ENCODE measurements around the gene VAMP5.
"Not testable (repeated sequence)": the region's sequence is repeated elsewhere in the genome, so short reads cannot be mapped to it uniquely, and the experiment has no call there.

VAMP5 gene

GRCh38 chr2:85541753-85542457, 42.3 kb upstream of the VAMP5 start:
- no peak overlapping the region for H3K9ac ChIP-seq (ENCODE audit: low read length in 5 of 5)
- peak overlapping the region; percentile 99 for H3K27ac ChIP-seq (ENCODE audit: low read depth, low read length)
- H3K4me3 ChIP-seq (ENCODE audit: low read depth in 1 of 5, low read length in 5 of 5) = peak overlapping the region in 4 of 5 donors; percentile 3 to 97 (median 86)
- H3K27me3 ChIP-seq (ENCODE audit: control insufficient read depth in 5 of 5, insufficient read depth in 4 of 5, low read length in 5 of 5) = no peaks in the 10 kb centered on the region
- H3K36me3 ChIP-seq (ENCODE audit: control insufficient read depth in 5 of 5, insufficient read depth in 5 of 5, low read length in 5 of 5) = peaks cover 40 to 61% (median 44%) of the 10 kb centered on the region in 5 donors
- no peaks in the 10 kb centered on the region for H3K9me3 ChIP-seq (ENCODE audit: control insufficient read depth in 5 of 5, low read length in 5 of 5)
- peaks cover 3 to 47% (median 37%) of the 10 kb centered on the region in 5 donors for H3K4me1 ChIP-seq (ENCODE audit: control insufficient read depth in 5 of 5, insufficient read depth in 5 of 5, low read length in 5 of 5)

DNA sequence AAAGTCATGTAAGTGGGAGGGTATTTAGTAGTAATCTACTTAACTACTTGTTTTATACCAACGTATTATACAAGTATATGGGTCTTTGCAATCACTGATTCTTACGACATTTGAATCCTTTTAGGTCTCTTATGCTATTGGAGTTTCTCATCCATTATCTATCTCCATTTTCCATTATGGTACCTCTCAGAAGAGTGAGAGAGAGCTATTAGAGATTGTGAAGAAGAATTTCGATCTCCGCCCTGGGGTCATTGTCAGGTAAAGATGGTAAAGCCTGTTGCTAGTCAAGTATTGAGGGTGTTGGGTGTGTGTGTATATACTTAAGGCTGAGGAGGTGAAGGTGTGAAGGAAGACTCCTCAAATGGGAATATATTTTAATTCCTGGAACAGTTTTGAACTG, 41.5 kb upstream of the VAMP5 start:
- no peaks in the 10 kb centered on the region for H3K27me3 ChIP-seq (ENCODE audit: control insufficient read depth in 5 of 5, insufficient read depth in 4 of 5, low read length in 5 of 5)
- H3K27ac ChIP-seq (ENCODE audit: low read depth, low read length) = peak overlapping the region; percentile 21
- H3K36me3 ChIP-seq (ENCODE audit: control insufficient read depth in 5 of 5, insufficient read depth in 5 of 5, low read length in 5 of 5) = peaks cover 40 to 69% (median 44%) of the 10 kb centered on the region in 5 donors
- H3K9me3 ChIP-seq (ENCODE audit: control insufficient read depth in 5 of 5, low read length in 5 of 5) = no peaks in the 10 kb centered on the region
- no peak overlapping the region for H3K9ac ChIP-seq (ENCODE audit: low read length in 5 of 5)
- H3K4me3 ChIP-seq (ENCODE audit: low read depth in 1 of 5, low read length in 5 of 5) = no peak overlapping the region
- peaks cover 0 to 39% (median 28%) of the 10 kb centered on the region in 5 donors for H3K4me1 ChIP-seq (ENCODE audit: control insufficient read depth in 5 of 5, insufficient read depth in 5 of 5, low read length in 5 of 5)

DNA sequence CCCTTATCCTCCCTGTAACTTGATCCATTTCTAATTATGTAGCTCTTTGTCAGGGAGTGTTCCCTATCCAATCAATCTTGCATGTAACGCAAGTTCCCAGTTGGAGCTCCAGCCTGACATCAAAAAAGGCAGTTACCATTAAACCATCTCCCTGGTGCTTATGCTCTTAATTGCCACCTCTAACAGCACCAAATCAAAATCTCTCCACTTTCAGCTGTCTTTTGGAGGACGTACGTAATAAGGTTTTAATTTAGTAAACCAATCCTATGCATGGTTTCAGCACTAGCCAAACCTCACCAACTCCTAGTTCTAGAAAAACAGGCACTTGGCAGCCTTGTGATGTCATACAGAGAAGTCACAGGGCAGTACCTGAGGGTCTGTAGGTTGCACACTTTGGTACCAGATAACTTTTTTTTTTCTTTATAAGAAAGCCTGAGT, 40.0 kb upstream of the VAMP5 start:
- H3K9ac ChIP-seq (ENCODE audit: low read length in 5 of 5); H3K9me3 ChIP-seq (ENCODE audit: control insufficient read depth in 5 of 5, low read length in 5 of 5); H3K4me3 ChIP-seq (ENCODE audit: low read depth in 1 of 5, low read length in 5 of 5); H3K27me3 ChIP-seq (ENCODE audit: control insufficient read depth in 5 of 5, insufficient read depth in 4 of 5, low read length in 5 of 5); H3K27ac ChIP-seq (ENCODE audit: low read depth, low read length): not testable (repeated sequence)
- peaks cover 0 to 34% (median 26%) of the 10 kb centered on the region in 5 donors for H3K4me1 ChIP-seq (ENCODE audit: control insufficient read depth in 5 of 5, insufficient read depth in 5 of 5, low read length in 5 of 5)
- peaks cover 43 to 81% (median 50%) of the 10 kb centered on the region in 5 donors for H3K36me3 ChIP-seq (ENCODE audit: control insufficient read depth in 5 of 5, insufficient read depth in 5 of 5, low read length in 5 of 5)

DNA sequence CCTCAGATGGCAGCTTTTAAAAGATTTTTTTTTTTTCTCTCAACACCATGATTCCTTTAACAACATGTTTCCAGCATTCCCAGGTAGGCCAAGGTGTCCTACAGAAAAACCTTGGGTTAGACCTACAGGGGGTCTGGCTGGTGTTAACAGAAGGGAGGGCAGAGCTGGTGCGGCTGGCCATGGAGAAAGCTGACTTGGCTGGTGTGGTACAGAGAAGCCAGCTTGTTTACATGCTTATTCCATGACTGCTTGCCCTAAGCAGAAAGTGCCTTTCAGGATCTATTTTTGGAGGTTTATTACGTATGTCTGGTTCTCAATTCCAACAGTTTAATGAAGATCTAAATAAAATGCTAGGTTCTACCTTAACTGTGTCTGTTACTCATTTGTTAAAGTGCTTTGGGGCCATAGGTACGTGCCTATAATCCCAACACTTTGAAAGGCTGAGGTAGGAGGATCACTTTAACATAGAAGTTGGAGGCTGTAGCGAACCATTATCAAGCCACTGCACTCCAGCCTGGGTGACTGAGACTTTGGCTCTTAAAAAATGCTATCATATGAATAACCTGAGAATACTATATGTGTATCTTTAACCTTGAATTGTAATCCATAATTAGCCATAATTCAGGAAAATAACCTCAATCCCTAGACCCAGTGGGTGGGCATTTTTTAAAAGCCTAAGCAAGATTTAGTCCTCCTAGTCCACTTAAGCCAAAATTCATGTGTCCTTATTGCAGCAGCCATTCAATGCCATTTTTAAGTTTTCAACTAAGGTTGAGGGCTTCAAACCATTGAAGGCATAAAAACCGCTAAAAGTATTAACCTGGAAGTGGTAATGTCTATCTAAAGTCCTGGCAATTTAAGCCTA, 39.1 kb upstream of the VAMP5 start:
- Histone ChIP-seq H3K36me3 (ENCODE audit: control insufficient read depth in 5 of 5, insufficient read depth in 5 of 5, low read length in 5 of 5) (peaks cover 45 to 89% (median 54%) of the 10 kb centered on the region in 5 donors), H3K4me1 (ENCODE audit: control insufficient read depth in 5 of 5, insufficient read depth in 5 of 5, low read length in 5 of 5) (peaks cover 0 to 28% (median 20%) of the 10 kb centered on the region in 5 donors)
- H3K27ac ChIP-seq (ENCODE audit: low read depth, low read length); H3K27me3 ChIP-seq (ENCODE audit: control insufficient read depth in 5 of 5, insufficient read depth in 4 of 5, low read length in 5 of 5); H3K9me3 ChIP-seq (ENCODE audit: control insufficient read depth in 5 of 5, low read length in 5 of 5); H3K4me3 ChIP-seq (ENCODE audit: low read depth in 1 of 5, low read length in 5 of 5); H3K9ac ChIP-seq (ENCODE audit: low read length in 5 of 5): not testable (repeated sequence)

DNA sequence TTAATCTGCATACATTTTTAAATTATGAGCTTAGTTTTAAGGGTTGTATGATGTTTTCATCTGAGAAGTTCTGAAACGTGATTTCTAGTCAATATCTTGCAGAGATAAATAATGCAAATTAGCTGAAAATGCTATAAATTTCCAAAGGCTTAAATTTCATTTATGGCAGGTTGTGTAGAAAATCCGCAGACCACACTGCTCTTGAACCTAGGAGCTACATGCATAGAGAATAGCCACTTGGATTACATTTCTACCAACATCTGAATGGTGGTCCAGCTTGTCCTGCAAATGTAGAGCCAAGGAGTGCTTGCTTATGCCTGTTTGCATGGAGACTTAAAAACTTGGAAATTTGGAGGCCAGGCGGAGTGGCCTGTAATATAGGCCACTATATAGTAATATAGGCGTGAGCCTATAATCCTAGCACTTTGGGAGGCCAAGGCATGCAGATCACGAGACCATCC, 38.4 kb upstream of the VAMP5 start:
- H3K4me3 ChIP-seq (ENCODE audit: low read depth in 1 of 5, low read length in 5 of 5) = no peak overlapping the region
- no peak overlapping the region for H3K9ac ChIP-seq (ENCODE audit: low read length in 5 of 5)
- peaks cover 0 to 24% (median 14%) of the 10 kb centered on the region in 5 donors for H3K4me1 ChIP-seq (ENCODE audit: control insufficient read depth in 5 of 5, insufficient read depth in 5 of 5, low read length in 5 of 5)
- H3K9me3 ChIP-seq (ENCODE audit: control insufficient read depth in 5 of 5, low read length in 5 of 5) = no peaks in the 10 kb centered on the region
- H3K36me3 ChIP-seq (ENCODE audit: control insufficient read depth in 5 of 5, insufficient read depth in 5 of 5, low read length in 5 of 5) = peaks cover 50 to 95% (median 61%) of the 10 kb centered on the region in 5 donors
- H3K27ac ChIP-seq (ENCODE audit: low read depth, low read length) = no peak overlapping the region
- H3K27me3 ChIP-seq (ENCODE audit: control insufficient read depth in 5 of 5, insufficient read depth in 4 of 5, low read length in 5 of 5) = no peaks in the 10 kb centered on the region

- Histone ChIP-seq H3K9ac (ENCODE audit: low read length in 5 of 5) (no peak overlapping the region), H3K27ac (ENCODE audit: low read depth, low read length) (no peak overlapping the region), H3K27me3 (ENCODE audit: control insufficient read depth in 5 of 5, insufficient read depth in 4 of 5, low read length in 5 of 5) (no peaks in the 10 kb centered on the region), H3K4me1 (ENCODE audit: control insufficient read depth in 5 of 5, insufficient read depth in 5 of 5, low read length in 5 of 5) (peaks cover 0 to 25% (median 3%) of the 10 kb centered on the region in 5 donors), H3K4me3 (ENCODE audit: low read depth in 1 of 5, low read length in 5 of 5) (no peak overlapping the region), H3K9me3 (ENCODE audit: control insufficient read depth in 5 of 5, low read length in 5 of 5) (no peaks in the 10 kb centered on the region), H3K36me3 (ENCODE audit: control insufficient read depth in 5 of 5, insufficient read depth in 5 of 5, low read length in 5 of 5) (peaks cover 41 to 95% (median 60%) of the 10 kb centered on the region in 5 donors)
Measured at GRCh38 chr2:85547089-85547858, 37.0 kb upstream of the VAMP5 start.

GRCh38 chr2:85547859-85548607, 36.2 kb upstream of the VAMP5 start:
- no peak overlapping the region for H3K27ac ChIP-seq (ENCODE audit: low read depth, low read length)
- no peak overlapping the region for H3K9ac ChIP-seq (ENCODE audit: low read length in 5 of 5)
- peaks cover 0 to 22% (median 5%) of the 10 kb centered on the region in 5 donors for H3K4me1 ChIP-seq (ENCODE audit: control insufficient read depth in 5 of 5, insufficient read depth in 5 of 5, low read length in 5 of 5)
- H3K9me3 ChIP-seq (ENCODE audit: control insufficient read depth in 5 of 5, low read length in 5 of 5) = no peaks in the 10 kb centered on the region
- no peak overlapping the region for H3K4me3 ChIP-seq (ENCODE audit: low read depth in 1 of 5, low read length in 5 of 5)
- peaks cover 37 to 95% (median 60%) of the 10 kb centered on the region in 5 donors for H3K36me3 ChIP-seq (ENCODE audit: control insufficient read depth in 5 of 5, insufficient read depth in 5 of 5, low read length in 5 of 5)
- H3K27me3 ChIP-seq (ENCODE audit: control insufficient read depth in 5 of 5, insufficient read depth in 4 of 5, low read length in 5 of 5) = no peaks in the 10 kb centered on the region

DNA sequence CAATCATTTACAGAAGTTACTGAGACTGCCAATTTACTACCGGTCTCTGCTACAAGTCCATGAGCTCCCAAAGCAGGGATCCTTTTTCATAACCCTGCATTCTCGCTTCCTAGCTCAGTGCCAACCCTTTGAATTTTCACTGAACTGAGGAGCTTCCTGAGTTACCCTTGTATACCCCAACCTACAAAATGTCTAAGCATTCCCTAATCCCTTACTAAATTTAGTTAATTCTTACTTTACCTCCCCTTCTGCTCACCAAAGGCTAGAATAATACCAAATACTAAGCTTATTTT, 35.7 kb upstream of the VAMP5 start:
- Histone ChIP-seq H3K9ac (ENCODE audit: low read length in 5 of 5) (no peak overlapping the region), H3K9me3 (ENCODE audit: control insufficient read depth in 5 of 5, low read length in 5 of 5) (no peaks in the 10 kb centered on the region), H3K27me3 (ENCODE audit: control insufficient read depth in 5 of 5, insufficient read depth in 4 of 5, low read length in 5 of 5) (no peaks in the 10 kb centered on the region), H3K36me3 (ENCODE audit: control insufficient read depth in 5 of 5, insufficient read depth in 5 of 5, low read length in 5 of 5) (peaks cover 33 to 95% (median 60%) of the 10 kb centered on the region in 5 donors), H3K4me1 (ENCODE audit: control insufficient read depth in 5 of 5, insufficient read depth in 5 of 5, low read length in 5 of 5) (peaks cover 0 to 22% (median 5%) of the 10 kb centered on the region in 5 donors), H3K27ac (ENCODE audit: low read depth, low read length) (no peak overlapping the region), H3K4me3 (ENCODE audit: low read depth in 1 of 5, low read length in 5 of 5) (no peak overlapping the region)

GRCh38 chr2:85549095-85549494, 35.1 kb upstream of the VAMP5 start:
- Histone ChIP-seq H3K27ac (ENCODE audit: low read depth, low read length) (no peak overlapping the region), H3K9ac (ENCODE audit: low read length in 5 of 5) (no peak overlapping the region), H3K9me3 (ENCODE audit: control insufficient read depth in 5 of 5, low read length in 5 of 5) (no peaks in the 10 kb centered on the region), H3K36me3 (ENCODE audit: control insufficient read depth in 5 of 5, insufficient read depth in 5 of 5, low read length in 5 of 5) (peaks cover 27 to 94% (median 64%) of the 10 kb centered on the region in 5 donors), H3K4me1 (ENCODE audit: control insufficient read depth in 5 of 5, insufficient read depth in 5 of 5, low read length in 5 of 5) (peaks cover 0 to 22% (median 5%) of the 10 kb centered on the region in 5 donors), H3K27me3 (ENCODE audit: control insufficient read depth in 5 of 5, insufficient read depth in 4 of 5, low read length in 5 of 5) (no peaks in the 10 kb centered on the region), H3K4me3 (ENCODE audit: low read depth in 1 of 5, low read length in 5 of 5) (no peak overlapping the region)
